OCI-LY7 (cell line): ENCODE results near the gene GALNT15.

Experiments
- CTCF ChIP-seq: fragments of 200-600 bp; sonication (generic); conservative IDR thresholded peaks from 2 replicates; pipeline ENCODE4 v1.5.1; 2014; ENCODE audit warnings: mild to moderate bottlenecking, antibody characterized with exemption, low read length, moderate library complexity, mixed read lengths
- EZH2phosphoT487 ChIP-seq: fragments of 200-600 bp; sonication (generic); IDR thresholded peaks from 2 replicates; pipeline ENCODE4 v1.6.1; 2018; ENCODE audit warnings: low read depth, borderline replicate concordance, mild to moderate bottlenecking, mixed run types, antibody characterized with exemption, low read length, moderate library complexity, mixed read lengths

GRCh38 chr3:16279010-16279801 lies 104.7 kb downstream of the GALNT15 start:
- TF ChIP-seq CTCF (no peak), EZH2phosphoT487 (no peak)
